ENCODE results near the gene SLC9A9. TPM values are rescaled to one million over a fixed set of nuclear protein-coding genes. Genes with fewer than 3 reads are reported as not detected.

The SLC9A9 gene
- total RNA-seq, 1 donor from 2014 or later: 11.4 TPM

DNA sequence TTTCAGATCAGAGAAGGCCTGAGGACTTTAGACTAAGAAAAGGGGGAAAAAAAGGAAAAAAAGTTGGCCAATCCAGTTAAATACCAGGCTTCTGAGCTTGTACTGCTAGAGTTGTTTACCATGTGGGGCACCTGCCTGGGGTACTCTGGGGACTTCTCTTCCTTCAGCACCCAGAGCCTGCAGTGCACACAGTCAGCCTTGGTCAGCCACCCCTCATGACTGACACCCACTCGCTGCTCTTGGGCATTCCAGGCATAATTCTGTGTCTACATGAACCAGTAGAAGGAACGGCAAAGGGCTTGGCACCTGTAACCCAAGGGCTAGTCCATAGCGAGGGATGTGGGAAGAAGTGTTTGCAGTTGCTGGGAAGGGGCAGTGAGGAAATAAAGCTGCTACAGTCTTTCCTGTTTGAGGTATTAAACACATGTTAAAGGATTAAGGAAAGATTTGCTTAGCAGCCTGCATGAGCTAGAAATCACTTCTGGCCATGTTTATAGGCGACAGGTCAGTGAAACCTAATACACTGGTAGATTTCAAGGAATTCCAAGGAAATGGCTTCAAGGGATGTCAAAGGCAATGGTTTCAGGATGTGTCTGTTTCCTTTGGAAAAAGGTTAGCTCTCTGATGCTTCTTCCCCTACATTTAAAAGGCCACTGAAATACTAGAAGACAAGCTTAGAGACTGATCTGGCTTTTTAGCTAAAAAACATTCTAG is 496.2 kb downstream of the SLC9A9 start:
- Mint-ChIP-seq H3K4me1 (ENCODE audit: low read depth, unreplicated experiment) (no peaks in the 10 kb centered on the region), H3K36me3 (ENCODE audit: unreplicated experiment) (no peaks in the 10 kb centered on the region), H3K4me3 (ENCODE audit: unreplicated experiment) (no peak overlapping the region), H3K27ac (ENCODE audit: unreplicated experiment) (no peak overlapping the region), H3K9me3 (ENCODE audit: unreplicated experiment) (peaks cover 1% of the 10 kb centered on the region), H3K27me3 (ENCODE audit: unreplicated experiment) (no peaks in the 10 kb centered on the region)
- TF ChIP-seq CTCF (IDR thresholded peaks at IDR 0.05; ENCODE audit: partially characterized antibody, unreplicated experiment): no peak
- no peak for DNase-seq

DNA sequence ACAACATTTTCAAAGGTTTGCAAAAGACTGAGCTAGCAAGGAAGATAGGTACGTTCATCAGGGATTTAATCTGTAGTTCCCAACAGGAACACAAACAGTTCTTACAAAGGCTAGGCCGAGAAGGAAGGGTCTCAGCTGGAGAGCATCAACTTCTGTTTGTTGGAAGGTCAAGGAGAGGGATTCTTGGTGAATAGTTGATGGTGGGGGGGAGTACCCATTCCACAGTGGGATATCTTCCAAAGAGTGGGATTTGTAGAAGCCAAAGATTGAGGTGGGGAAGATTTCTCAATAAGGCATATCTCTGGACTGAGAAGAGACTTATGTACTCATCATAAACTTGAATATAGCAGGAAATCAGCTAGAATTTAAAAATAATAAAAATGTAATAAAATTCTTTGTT is 496.9 kb downstream of the SLC9A9 start:
- no peaks in the 10 kb centered on the region for H3K27me3 Mint-ChIP-seq (ENCODE audit: unreplicated experiment)
- no peak for DNase-seq
- peaks cover 1% of the 10 kb centered on the region for H3K9me3 Mint-ChIP-seq (ENCODE audit: unreplicated experiment)
- H3K4me3 Mint-ChIP-seq (ENCODE audit: unreplicated experiment): no peak overlapping the region
- no peaks in the 10 kb centered on the region for H3K36me3 Mint-ChIP-seq (ENCODE audit: unreplicated experiment)
- no peak for TF ChIP-seq CTCF (IDR thresholded peaks at IDR 0.05; ENCODE audit: partially characterized antibody, unreplicated experiment)
- H3K4me1 Mint-ChIP-seq (ENCODE audit: low read depth, unreplicated experiment): no peaks in the 10 kb centered on the region
- no peak overlapping the region for H3K27ac Mint-ChIP-seq (ENCODE audit: unreplicated experiment)

DNA sequence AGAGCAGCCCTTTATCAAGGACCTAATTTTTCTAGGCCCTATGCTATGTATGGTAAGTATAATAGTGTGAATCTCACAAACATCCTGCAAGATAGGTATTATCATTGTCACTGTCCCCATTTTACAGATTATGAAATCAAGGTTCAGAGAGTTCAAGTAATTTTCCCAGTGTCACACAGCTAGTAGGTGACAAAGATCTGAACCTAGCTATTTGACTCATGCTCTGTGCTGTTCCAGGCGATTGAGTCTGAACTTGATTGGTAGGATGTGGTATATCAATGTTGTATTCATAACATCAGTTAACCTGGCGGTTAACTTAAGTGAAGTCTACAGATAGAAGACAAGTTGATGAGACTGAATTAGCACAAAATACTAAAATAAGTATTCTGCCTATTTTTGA is 498.8 kb downstream of the SLC9A9 start:
- no peaks in the 10 kb centered on the region for H3K27me3 Mint-ChIP-seq (ENCODE audit: unreplicated experiment)
- peaks cover 1% of the 10 kb centered on the region for H3K9me3 Mint-ChIP-seq (ENCODE audit: unreplicated experiment)

DNA sequence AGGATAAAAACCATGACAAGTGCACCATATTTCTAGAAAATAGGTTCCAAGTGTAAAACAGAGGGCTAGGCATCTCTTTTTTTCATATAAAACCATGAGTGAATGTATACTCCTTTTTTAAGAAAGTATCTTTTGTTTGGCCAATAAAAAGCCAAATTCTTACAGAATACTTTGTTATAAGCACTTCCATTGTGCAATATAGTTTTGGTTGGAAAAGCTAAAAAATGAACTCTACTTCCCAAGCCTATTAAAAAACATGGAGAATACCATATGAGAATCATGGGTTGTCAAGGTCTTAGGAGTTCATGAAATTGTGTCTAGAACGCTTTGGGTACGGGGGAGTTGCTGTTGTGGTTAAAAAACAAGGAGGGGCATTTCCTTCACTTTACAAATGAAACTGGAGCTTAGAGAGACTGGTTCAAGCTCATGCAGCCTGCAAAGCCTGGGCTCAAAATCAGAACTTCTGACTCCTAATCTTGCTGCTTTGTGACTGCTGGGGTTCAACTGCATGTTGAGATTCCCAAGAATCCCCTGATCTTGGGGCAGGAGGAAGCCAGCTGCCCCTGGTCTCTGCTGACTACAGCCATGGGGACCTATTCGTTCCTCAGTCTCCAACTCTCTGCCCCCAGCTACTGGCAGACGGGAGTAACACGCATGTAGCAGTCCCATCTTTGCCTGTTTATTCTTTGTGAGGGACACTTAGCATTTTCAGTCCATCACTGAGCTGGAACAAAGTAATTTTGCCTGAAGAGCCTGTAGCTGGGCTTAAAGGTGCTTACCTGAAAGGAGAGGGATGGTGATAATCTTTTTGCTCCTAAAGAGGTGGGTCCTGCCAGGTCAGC is 499.6 kb downstream of the SLC9A9 start:
- no peak for TF ChIP-seq CTCF (IDR thresholded peaks at IDR 0.05; ENCODE audit: partially characterized antibody, unreplicated experiment)
- H3K27me3 Mint-ChIP-seq (ENCODE audit: unreplicated experiment): no peaks in the 10 kb centered on the region
- H3K27ac Mint-ChIP-seq (ENCODE audit: unreplicated experiment): no peak overlapping the region
- H3K4me3 Mint-ChIP-seq (ENCODE audit: unreplicated experiment): no peak overlapping the region
- DNase-seq: no peak
- no peaks in the 10 kb centered on the region for H3K36me3 Mint-ChIP-seq (ENCODE audit: unreplicated experiment)
- peaks cover 1% of the 10 kb centered on the region for H3K9me3 Mint-ChIP-seq (ENCODE audit: unreplicated experiment)
- H3K4me1 Mint-ChIP-seq (ENCODE audit: low read depth, unreplicated experiment): no peaks in the 10 kb centered on the region

More for the DNA sequence above, 498.8 kb downstream of the SLC9A9 start:
- Mint-ChIP-seq H3K4me1 (ENCODE audit: low read depth, unreplicated experiment) (no peaks in the 10 kb centered on the region), H3K36me3 (ENCODE audit: unreplicated experiment) (no peaks in the 10 kb centered on the region), H3K4me3 (ENCODE audit: unreplicated experiment) (no peak overlapping the region), H3K27ac (ENCODE audit: unreplicated experiment) (no peak overlapping the region)
- no peak for DNase-seq
- TF ChIP-seq CTCF (IDR thresholded peaks at IDR 0.05; ENCODE audit: partially characterized antibody, unreplicated experiment): no peak

All from glutamatergic neuron (in vitro differentiated cells).